ENCODE results near the gene PPP1R36. TPM values are rescaled to one million over a fixed set of nuclear protein-coding genes. Genes with fewer than 3 reads are reported as not detected.

The PPP1R36 gene
- polyA plus RNA-seq, 2 of the 4 experiments (the other 2 are of a cell fraction), result 0.47 to 0.48 TPM

GRCh38 chr14:64550621-64551333 lies 1.0 kb downstream of the PPP1R36 start:
- TF ChIP-seq, protein P1, sequence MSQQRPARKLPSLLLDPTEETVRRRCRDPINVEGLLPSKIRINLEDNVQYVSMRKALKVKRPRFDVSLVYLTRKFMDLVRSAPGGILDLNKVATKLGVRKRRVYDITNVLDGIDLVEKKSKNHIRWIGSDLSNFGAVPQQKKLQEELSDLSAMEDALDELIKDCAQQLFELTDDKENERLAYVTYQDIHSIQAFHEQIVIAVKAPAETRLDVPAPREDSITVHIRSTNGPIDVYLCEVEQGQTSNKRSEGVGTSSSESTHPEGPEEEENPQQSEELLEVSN (IDR thresholded peaks at IDR 0.05; ENCODE audit: borderline replicate concordance, low read depth), result no peak
- TF ChIP-seq, protein P2, sequence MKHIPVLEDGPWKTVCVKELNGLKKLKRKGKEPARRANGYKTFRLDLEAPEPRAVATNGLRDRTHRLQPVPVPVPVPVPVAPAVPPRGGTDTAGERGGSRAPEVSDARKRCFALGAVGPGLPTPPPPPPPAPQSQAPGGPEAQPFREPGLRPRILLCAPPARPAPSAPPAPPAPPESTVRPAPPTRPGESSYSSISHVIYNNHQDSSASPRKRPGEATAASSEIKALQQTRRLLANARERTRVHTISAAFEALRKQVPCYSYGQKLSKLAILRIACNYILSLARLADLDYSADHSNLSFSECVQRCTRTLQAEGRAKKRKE (CRISPR knock-in tag; IDR thresholded peaks at IDR 0.05; ENCODE audit: low read depth), result no peak
- TF ChIP-seq HDAC2 (IDR thresholded peaks at IDR 0.05) (no peak), ESRRA (IDR thresholded peaks at IDR 0.05; ENCODE audit: borderline replicate concordance, low read length) (no peak), HMGXB4 (CRISPR knock-in tag; IDR thresholded peaks at IDR 0.05; ENCODE audit: borderline replicate concordance) (no peak), CHD2 (IDR thresholded peaks at IDR 0.05; ENCODE audit: low read length, partially characterized antibody) (no peak), RAD21 (conservative IDR thresholded peaks at IDR 0.05 in 1 of 2, IDR thresholded peaks at IDR 0.05 in 1 of 2) (no peak), SREBF2 (IDR thresholded peaks at IDR 0.05) (no peak), FOSL2 (IDR thresholded peaks at IDR 0.05) (no peak), FOSL2 (CRISPR knock-in tag; IDR thresholded peaks at IDR 0.05) (no peak), ZSCAN20 (CRISPR knock-in tag; IDR thresholded peaks at IDR 0.05) (no peak), JUN (IDR thresholded peaks at IDR 0.05) (no peak), HOXB5 (CRISPR knock-in tag; IDR thresholded peaks at IDR 0.05) (no peak), HOXA7 (CRISPR knock-in tag; IDR thresholded peaks at IDR 0.05) (no peak), MYC (IDR thresholded peaks at IDR 0.05; ENCODE audit: borderline replicate concordance, low read length) (no peak), BCL3 (IDR thresholded peaks at IDR 0.05) (no peak), CHD4 (IDR thresholded peaks at IDR 0.05; ENCODE audit: borderline replicate concordance) (no peak), JUNB (IDR thresholded peaks at IDR 0.05) (no peak), RCOR1 (IDR thresholded peaks at IDR 0.05; ENCODE audit: low read depth, low read length) (no peak), HOXB13 (CRISPR knock-in tag; IDR thresholded peaks at IDR 0.05; ENCODE audit: low read depth) (no peak), TP53 (CRISPR knock-in tag; IDR thresholded peaks at IDR 0.05) (no peak)
- 78% methylated on average over 7 of the region's 7 CpGs for WGBS (ENCODE audit: missing lambda C conversion rate)
- no peak overlapping the region for H3K4me3 ChIP-seq
- FAIRE-seq, result no peak
- no peak for DNase-seq (ENCODE audit: low read depth in 1 of 2, low spot score in 1 of 2)
- ChIA-PET POLR2A (interaction anchor here (2.4 kb wide), 1 partner anchor 11 kb away, joined by 16 read pairs; the partner anchor contains the start of gene HSPA2), CTCF (interaction anchor here (0.6 to 2.3 kb wide), 5 partner anchors 10 to 1056 kb away, joined by 3 to 14 read pairs (median 4); partner anchors contain the start of gene HSPA2)
- no peaks in the 10 kb centered on the region for H3K9me3 ChIP-seq
- ATAC-seq, result no peak
- H3K4me2 ChIP-seq, result no peak overlapping the region
- 0 out of 3 replicates have a peak, but pooled peaks cover 5% of the 10 kb centered on the region for H3K4me1 ChIP-seq
- no peak overlapping the region for H3K27ac ChIP-seq

- Histone ChIP-seq H3K27ac (no peak overlapping the region), H3K4me2 (no peak overlapping the region), H3K4me3 (no peak overlapping the region), H3K9me3 (no peaks in the 10 kb centered on the region), H3K4me1 (0 out of 3 replicates have a peak, but pooled peaks cover 5% of the 10 kb centered on the region)
- CTCF ChIA-PET, result interaction anchor here (0.7 to 4.0 kb wide), 8 partner anchors 11 to 337 kb away, joined by 3 to 19 read pairs (median 3); partner anchors contain the start of gene HSPA2
- POLR2A ChIA-PET, result interaction anchor here (0.9 to 4.4 kb wide), 3 partner anchors 14 to 210 kb away, joined by 3 to 29 read pairs (median 3); partner anchors contain the start of gene HSPA2
- FAIRE-seq (no peak), ATAC-seq (no peak; a peak in 1 of 6 replicates), DNase-seq (ENCODE audit: low read depth in 1 of 2, low spot score in 1 of 2) (no peak)
- 72% methylated on average over 4 of the region's 4 CpGs for WGBS (ENCODE audit: missing lambda C conversion rate)
- no peak for TF ChIP-seq HMGXB4 (CRISPR knock-in tag; IDR thresholded peaks at IDR 0.05; ENCODE audit: borderline replicate concordance)
- no peak for TF ChIP-seq ZNF302 (CRISPR knock-in tag; IDR thresholded peaks at IDR 0.05)
- no peak for TF ChIP-seq ELK1 (IDR thresholded peaks at IDR 0.05; ENCODE audit: low read depth, low read length)
- no peak for TF ChIP-seq JUN (IDR thresholded peaks at IDR 0.05)
- TF ChIP-seq NFE2L2 (conservative IDR thresholded peaks at IDR 0.05; ENCODE audit: low read length), result no peak
- no peak for TF ChIP-seq CEBPB (IDR thresholded peaks at IDR 0.05)
- no peak for TF ChIP-seq TFCP2L1 (CRISPR knock-in tag; IDR thresholded peaks at IDR 0.05)
- no peak for TF ChIP-seq RFX5 (IDR thresholded peaks at IDR 0.05)
- no peak for TF ChIP-seq USF2 (IDR thresholded peaks at IDR 0.05)
Measured at GRCh38 chr14:64554556-64554955, 4.8 kb downstream of the PPP1R36 start.

Data from A549 (cell line).